Measurements from ENCODE around the gene STAMBP.

The STAMBP gene

DNA sequence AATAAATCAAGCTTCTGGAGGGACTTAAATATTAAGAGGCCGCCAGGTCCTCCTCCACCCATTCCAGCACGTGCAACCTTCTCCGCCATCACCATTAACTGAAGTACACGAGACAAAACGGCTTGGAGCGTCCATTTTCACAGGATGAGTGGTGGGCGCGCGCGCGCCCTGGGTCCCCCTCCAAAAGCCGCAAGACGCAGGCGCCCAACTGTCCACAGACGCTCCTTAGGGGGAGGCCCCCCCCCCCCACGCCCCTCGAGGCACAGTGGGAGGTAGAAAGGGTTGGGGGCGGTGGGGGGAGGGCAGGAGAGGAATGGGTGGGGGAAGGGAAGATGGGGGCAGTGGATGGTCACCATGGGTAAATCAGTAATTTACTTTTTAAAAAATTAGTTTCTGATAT lies 10.5 kb upstream of the STAMBP start:
- DNase-seq (ENCODE audit: extremely low read depth, low read depth), result no peak
- TF ChIP-seq, protein P1, sequence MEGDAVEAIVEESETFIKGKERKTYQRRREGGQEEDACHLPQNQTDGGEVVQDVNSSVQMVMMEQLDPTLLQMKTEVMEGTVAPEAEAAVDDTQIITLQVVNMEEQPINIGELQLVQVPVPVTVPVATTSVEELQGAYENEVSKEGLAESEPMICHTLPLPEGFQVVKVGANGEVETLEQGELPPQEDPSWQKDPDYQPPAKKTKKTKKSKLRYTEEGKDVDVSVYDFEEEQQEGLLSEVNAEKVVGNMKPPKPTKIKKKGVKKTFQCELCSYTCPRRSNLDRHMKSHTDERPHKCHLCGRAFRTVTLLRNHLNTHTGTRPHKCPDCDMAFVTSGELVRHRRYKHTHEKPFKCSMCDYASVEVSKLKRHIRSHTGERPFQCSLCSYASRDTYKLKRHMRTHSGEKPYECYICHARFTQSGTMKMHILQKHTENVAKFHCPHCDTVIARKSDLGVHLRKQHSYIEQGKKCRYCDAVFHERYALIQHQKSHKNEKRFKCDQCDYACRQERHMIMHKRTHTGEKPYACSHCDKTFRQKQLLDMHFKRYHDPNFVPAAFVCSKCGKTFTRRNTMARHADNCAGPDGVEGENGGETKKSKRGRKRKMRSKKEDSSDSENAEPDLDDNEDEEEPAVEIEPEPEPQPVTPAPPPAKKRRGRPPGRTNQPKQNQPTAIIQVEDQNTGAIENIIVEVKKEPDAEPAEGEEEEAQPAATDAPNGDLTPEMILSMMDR (IDR thresholded peaks at IDR 0.05; ENCODE audit: low read depth, low read length, missing control alignments), result no peak
- no peak overlapping the region for H3K4me3 ChIP-seq (replicated peaks; ENCODE audit: low read depth, low read length)

DNA sequence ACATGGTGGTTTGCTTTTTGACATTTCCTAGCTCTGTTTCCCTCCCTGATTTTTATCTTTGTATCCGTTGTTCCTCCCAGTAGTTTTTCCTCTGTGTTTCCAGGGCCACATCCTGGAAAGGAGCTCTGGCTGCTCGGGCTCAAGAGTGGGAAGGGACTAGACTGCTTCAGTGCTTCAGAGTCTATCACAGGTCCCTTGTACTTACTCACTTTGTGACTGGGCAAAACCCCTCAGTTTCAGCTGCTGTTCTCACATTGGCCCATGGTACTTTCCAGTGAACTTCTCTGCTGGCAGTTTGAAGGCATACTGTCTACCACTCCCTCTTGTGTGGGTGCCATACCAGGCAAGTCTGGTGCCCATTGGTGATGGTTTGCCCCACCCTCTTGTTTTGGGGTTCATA lies 7.5 kb upstream of the STAMBP start:
- no peak for DNase-seq (ENCODE audit: extremely low read depth, low read depth)

DNA sequence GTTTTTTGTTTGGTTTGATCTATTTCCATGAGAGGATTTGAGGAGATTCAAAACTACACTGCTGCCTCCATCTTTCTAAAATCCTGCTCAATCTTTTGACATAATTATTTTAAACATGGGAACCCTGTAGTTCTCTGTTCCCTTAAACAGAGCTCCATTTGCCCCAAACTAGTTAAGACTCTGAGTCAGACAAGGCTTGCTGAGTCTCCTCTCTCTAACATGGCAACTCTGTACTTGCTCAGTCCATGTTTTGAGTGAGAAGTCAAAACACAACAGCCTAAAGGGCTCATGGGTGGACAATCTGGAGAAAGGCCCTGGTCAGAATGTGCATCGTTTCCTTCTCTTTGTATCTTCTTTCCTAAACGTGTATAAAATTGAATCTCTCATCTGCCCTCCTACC lies 7.1 kb upstream of the STAMBP start:
- H3K4me3 ChIP-seq (replicated peaks; ENCODE audit: low read depth, low read length), result no peak overlapping the region
- no peak for DNase-seq (ENCODE audit: extremely low read depth, low read depth)
- TF ChIP-seq, protein P1 (IDR thresholded peaks at IDR 0.05; ENCODE audit: low read depth, low read length, missing control alignments), result no peak

More for the DNA sequence above, 7.5 kb upstream of the STAMBP start:
- H3K4me3 ChIP-seq (replicated peaks; ENCODE audit: low read depth, low read length), result no peak overlapping the region
- TF ChIP-seq, protein P1 (IDR thresholded peaks at IDR 0.05; ENCODE audit: low read depth, low read length, missing control alignments), result no peak

DNA sequence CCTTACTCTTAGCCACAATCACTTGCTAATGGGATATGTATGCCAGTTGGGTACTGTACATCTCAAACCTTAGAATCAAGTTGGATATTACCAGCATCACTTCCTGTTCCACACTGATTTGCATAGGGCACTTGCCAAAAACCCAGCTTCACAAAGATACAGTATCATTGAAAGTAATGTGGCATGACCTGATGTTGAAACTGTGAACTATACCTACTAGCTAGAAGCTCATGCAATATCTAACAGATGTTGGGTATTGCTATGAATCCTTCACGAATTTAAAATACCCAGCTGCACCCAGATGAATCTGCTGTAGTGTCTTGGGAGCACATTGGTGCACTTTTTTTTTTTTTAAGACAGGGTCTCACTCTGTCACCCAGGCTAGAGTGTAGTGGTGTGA lies 6.5 kb upstream of the STAMBP start:
- no peak for DNase-seq (ENCODE audit: extremely low read depth, low read depth)
- H3K4me3 ChIP-seq (replicated peaks; ENCODE audit: low read depth, low read length), result no peak overlapping the region
- TF ChIP-seq, protein P1 (IDR thresholded peaks at IDR 0.05; ENCODE audit: low read depth, low read length, missing control alignments), result no peak

DNA sequence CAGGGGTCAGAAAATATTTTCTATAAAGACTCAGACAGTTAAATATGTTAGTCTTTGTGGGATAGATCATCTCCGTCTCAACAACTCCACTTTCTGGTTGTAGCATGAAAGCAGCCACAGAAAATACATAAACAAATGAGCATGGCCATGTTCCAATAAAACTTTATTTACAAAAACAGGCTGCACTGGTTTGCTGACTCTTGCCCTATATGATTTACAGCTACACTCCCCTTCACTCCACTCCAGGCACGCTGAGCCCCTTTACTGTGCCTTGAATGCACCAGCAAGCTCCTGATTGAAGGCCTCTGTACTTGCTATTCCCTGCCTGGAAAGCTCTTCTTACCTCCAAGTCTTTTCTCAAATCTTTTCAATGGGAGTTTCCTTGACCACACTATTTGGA lies 5.8 kb upstream of the STAMBP start:
- no peak overlapping the region for H3K4me3 ChIP-seq (replicated peaks; ENCODE audit: low read depth, low read length)
- no peak for DNase-seq (ENCODE audit: extremely low read depth, low read depth)
- TF ChIP-seq, protein P1 (IDR thresholded peaks at IDR 0.05; ENCODE audit: low read depth, low read length, missing control alignments), result no peak

DNA sequence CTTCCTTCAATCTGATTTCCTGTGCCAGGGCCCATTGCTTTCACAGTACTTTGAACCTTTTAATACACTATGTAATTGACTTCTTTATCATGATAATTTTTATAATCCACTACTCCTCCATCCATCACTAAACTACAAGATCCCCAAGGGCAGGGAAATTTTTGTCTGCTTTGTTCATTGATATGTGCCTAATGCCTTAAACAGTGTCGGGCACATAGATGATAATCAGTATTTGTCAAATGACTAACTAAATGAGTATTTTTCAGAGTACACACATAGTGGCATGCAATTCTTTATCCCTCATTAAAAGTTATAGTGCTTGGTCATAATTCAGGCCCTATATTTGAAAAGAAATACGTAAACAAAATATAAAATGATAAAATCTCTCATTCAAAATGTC lies 5.3 kb upstream of the STAMBP start:
- TF ChIP-seq, protein P1 (IDR thresholded peaks at IDR 0.05; ENCODE audit: low read depth, low read length, missing control alignments), result no peak
- H3K4me3 ChIP-seq (replicated peaks; ENCODE audit: low read depth, low read length), result no peak overlapping the region
- no peak for DNase-seq (ENCODE audit: extremely low read depth, low read depth)

DNA sequence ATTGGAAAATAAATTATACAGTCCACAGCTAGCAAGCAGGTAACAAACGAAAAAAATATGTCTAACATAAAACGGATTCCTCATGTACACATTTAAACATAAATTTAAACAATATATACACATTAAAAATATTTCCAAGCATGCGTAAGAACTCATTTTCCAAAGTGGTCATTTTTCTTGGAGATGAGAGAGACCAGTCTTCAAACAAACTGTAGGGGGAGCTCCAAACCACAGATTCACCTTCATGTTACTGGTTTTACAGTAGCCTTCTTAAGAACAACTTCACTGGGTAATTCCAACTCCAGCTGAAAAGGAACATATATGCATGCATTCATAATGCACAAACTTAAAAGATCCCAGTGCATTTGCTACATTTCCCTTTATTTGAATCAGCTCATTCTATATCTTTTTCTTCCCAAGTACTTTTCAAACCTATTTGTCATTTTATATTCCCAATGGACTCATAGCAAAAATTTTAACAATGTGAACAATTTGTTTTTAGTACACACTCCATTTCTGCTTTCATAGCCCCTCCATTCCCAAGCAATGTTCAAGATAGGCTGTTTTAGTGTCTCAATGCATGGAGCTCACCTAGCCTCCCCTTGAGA lies 4.7 kb upstream of the STAMBP start:
- peak; percentile 81 for DNase-seq (ENCODE audit: extremely low read depth, low read depth)
- no peak overlapping the region for H3K4me3 ChIP-seq (replicated peaks; ENCODE audit: low read depth, low read length)

More for the DNA sequence above, 4.7 kb upstream of the STAMBP start:
- TF ChIP-seq, protein P1 (IDR thresholded peaks at IDR 0.05; ENCODE audit: low read depth, low read length, missing control alignments), result peak; percentile 77

Measured in HFF-Myc (cell line).